ENCODE data around the gene RICTOR.

RICTOR gene

GRCh38 chr5:38925154-38925925 is 148.9 kb downstream of the RICTOR start:
- TF ChIP-seq CTCF (IDR thresholded peaks at IDR 0.05; ENCODE audit: insufficient read depth, low read length, poor library complexity, severe bottlenecking) = no peak
- TF ChIP-seq EZH2phosphoT487 (conservative IDR thresholded peaks at IDR 0.05; ENCODE audit: low read length) = no peak
- no peaks in the 10 kb centered on the region for H3K9me2 ChIP-seq (replicated peaks; ENCODE audit: insufficient read depth, low read length)
- H3K27ac ChIP-seq (ENCODE audit: low read depth, low read length) = no peak overlapping the region
- no peaks in the 10 kb centered on the region for H4K20me1 ChIP-seq (ENCODE audit: low read depth, low read length)
- no peak overlapping the region for H2AFZ ChIP-seq (ENCODE audit: low read depth, low read length, severe bottlenecking)
- no peak overlapping the region for H3K4me3 ChIP-seq (ENCODE audit: insufficient read depth, low read length, poor library complexity, severe bottlenecking)
- no peaks in the 10 kb centered on the region for H3K9me3 ChIP-seq (ENCODE audit: insufficient read depth, low read length)
- no peak overlapping the region for H3K9ac ChIP-seq (ENCODE audit: low read length)
- H3K79me2 ChIP-seq (ENCODE audit: insufficient read depth, low read length) = no peaks in the 10 kb centered on the region
- no peaks in the 10 kb centered on the region for H3K36me3 ChIP-seq (ENCODE audit: low read length)
- H3K4me2 ChIP-seq (ENCODE audit: low read depth, low read length, poor library complexity, severe bottlenecking) = no peak overlapping the region
- H3K27me3 ChIP-seq (ENCODE audit: low read length) = no peaks in the 10 kb centered on the region
- H3F3A ChIP-seq (ENCODE audit: insufficient read depth) = no peaks in the 10 kb centered on the region

GRCh38 chr5:38923661-38924451 is 150.3 kb downstream of the RICTOR start:
- Histone ChIP-seq H3K9ac (ENCODE audit: low read length) (no peak overlapping the region), H4K20me1 (ENCODE audit: low read depth, low read length) (no peaks in the 10 kb centered on the region), H3K27me3 (ENCODE audit: low read length) (no peaks in the 10 kb centered on the region), H3K79me2 (ENCODE audit: insufficient read depth, low read length) (no peaks in the 10 kb centered on the region), H3K4me3 (ENCODE audit: insufficient read depth, low read length, poor library complexity, severe bottlenecking) (no peak overlapping the region), H3K4me2 (ENCODE audit: low read depth, low read length, poor library complexity, severe bottlenecking) (no peak overlapping the region), H3K9me3 (ENCODE audit: insufficient read depth, low read length) (no peaks in the 10 kb centered on the region), H3F3A (ENCODE audit: insufficient read depth) (no peaks in the 10 kb centered on the region), H3K36me3 (ENCODE audit: low read length) (no peaks in the 10 kb centered on the region), H3K9me2 (replicated peaks; ENCODE audit: insufficient read depth, low read length) (no peaks in the 10 kb centered on the region), H3K27ac (ENCODE audit: low read depth, low read length) (no peak overlapping the region), H2AFZ (ENCODE audit: low read depth, low read length, severe bottlenecking) (no peak overlapping the region)
- no peak for TF ChIP-seq EZH2phosphoT487 (conservative IDR thresholded peaks at IDR 0.05; ENCODE audit: low read length)
- no peak for TF ChIP-seq CTCF (IDR thresholded peaks at IDR 0.05; ENCODE audit: insufficient read depth, low read length, poor library complexity, severe bottlenecking)

- Histone ChIP-seq H3K36me3 (ENCODE audit: low read length) (no peaks in the 10 kb centered on the region), H3K9me3 (ENCODE audit: insufficient read depth, low read length) (no peaks in the 10 kb centered on the region), H3K27me3 (ENCODE audit: low read length) (no peaks in the 10 kb centered on the region)
Observed at GRCh38 chr5:38922199-38922598, 152.0 kb downstream of the RICTOR start.

More at GRCh38 chr5:38922199-38922598, 152.0 kb downstream of the RICTOR start:
- Histone ChIP-seq H3K9ac (ENCODE audit: low read length) (no peak overlapping the region), H3K9me2 (replicated peaks; ENCODE audit: insufficient read depth, low read length) (no peaks in the 10 kb centered on the region), H4K20me1 (ENCODE audit: low read depth, low read length) (no peaks in the 10 kb centered on the region), H3K4me2 (ENCODE audit: low read depth, low read length, poor library complexity, severe bottlenecking) (no peak overlapping the region), H3K27ac (ENCODE audit: low read depth, low read length) (no peak overlapping the region), H3F3A (ENCODE audit: insufficient read depth) (no peaks in the 10 kb centered on the region), H2AFZ (ENCODE audit: low read depth, low read length, severe bottlenecking) (no peak overlapping the region), H3K4me3 (ENCODE audit: insufficient read depth, low read length, poor library complexity, severe bottlenecking) (no peak overlapping the region), H3K79me2 (ENCODE audit: insufficient read depth, low read length) (no peaks in the 10 kb centered on the region)
- TF ChIP-seq EZH2phosphoT487 (conservative IDR thresholded peaks at IDR 0.05; ENCODE audit: low read length) = no peak
- peak; percentile 84 for TF ChIP-seq CTCF (IDR thresholded peaks at IDR 0.05; ENCODE audit: insufficient read depth, low read length, poor library complexity, severe bottlenecking)

All from SU-DHL-6 (cell line).